ENCODE data around the gene RNF34.

The RNF34 gene

GRCh38 chr12:121455766-121456420, 56.0 kb downstream of the RNF34 start:
- DNase-seq (ENCODE audit: low read depth), result no peak
- no peak overlapping the region for H3K4me3 ChIP-seq (ENCODE audit: low read depth, low read length)

GRCh38 chr12:121456551-121456950, 56.6 kb downstream of the RNF34 start:
- DNase-seq (ENCODE audit: low read depth), result no peak
- no peak overlapping the region for H3K4me3 ChIP-seq (ENCODE audit: low read depth, low read length)

- DNase-seq (ENCODE audit: low read depth), result no peak
- no peak overlapping the region for H3K4me3 ChIP-seq (ENCODE audit: low read depth, low read length)
These were observed 61.1 kb downstream of the RNF34 start for GRCh38 chr12:121461048-121461447.

GRCh38 chr12:121464331-121464730, 64.4 kb downstream of the RNF34 start:
- no peak overlapping the region for H3K4me3 ChIP-seq (ENCODE audit: low read depth, low read length)
- no peak for DNase-seq (ENCODE audit: low read depth)

GRCh38 chr12:121465921-121466793, 66.2 kb downstream of the RNF34 start:
- peak overlapping the region; percentile 49 for H3K4me3 ChIP-seq (ENCODE audit: low read depth, low read length)
- no peak for DNase-seq (ENCODE audit: low read depth)

GRCh38 chr12:121466794-121467637, 67.1 kb downstream of the RNF34 start:
- DNase-seq (ENCODE audit: low read depth), result peak; percentile 60
- H3K4me3 ChIP-seq (ENCODE audit: low read depth, low read length), result peak overlapping the region; percentile 60

- H3K4me3 ChIP-seq (ENCODE audit: low read depth, low read length), result peak overlapping the region; percentile 60
- no peak for DNase-seq (ENCODE audit: low read depth)
These were observed 68.0 kb downstream of the RNF34 start for GRCh38 chr12:121467638-121468498.

- DNase-seq (ENCODE audit: low read depth), result no peak
- no peak overlapping the region for H3K4me3 ChIP-seq (ENCODE audit: low read depth, low read length)
These were observed 68.5 kb downstream of the RNF34 start for GRCh38 chr12:121468499-121468801.

- H3K4me3 ChIP-seq (ENCODE audit: low read depth, low read length), result no peak overlapping the region
- DNase-seq (ENCODE audit: low read depth), result no peak
These were observed 70.8 kb downstream of the RNF34 start for GRCh38 chr12:121470751-121471150.

- no peak for DNase-seq (ENCODE audit: low read depth)
- no peak overlapping the region for H3K4me3 ChIP-seq (ENCODE audit: low read depth, low read length)
These were observed 72.4 kb downstream of the RNF34 start for GRCh38 chr12:121472150-121472905.
